ENCODE measurements around the gene KCNE4.

GRCh38 chr2:223084873-223085272 is 32.9 kb downstream of the KCNE4 start:
- TF ChIP-seq ZNF8 (CRISPR knock-in tag; IDR thresholded peaks at IDR 0.05) (no peak), TOX (CRISPR knock-in tag; IDR thresholded peaks at IDR 0.05; ENCODE audit: borderline replicate concordance) (no peak), ARNTL (CRISPR knock-in tag; IDR thresholded peaks at IDR 0.05; ENCODE audit: borderline replicate concordance, low read depth) (no peak), PATZ1 (CRISPR knock-in tag; IDR thresholded peaks at IDR 0.05; ENCODE audit: borderline replicate concordance) (no peak), CSRNP3 (CRISPR knock-in tag; IDR thresholded peaks at IDR 0.05) (no peak), ZC3H10 (CRISPR knock-in tag; IDR thresholded peaks at IDR 0.05) (no peak), GLIS3 (CRISPR knock-in tag; IDR thresholded peaks at IDR 0.05) (no peak), PPARA (CRISPR knock-in tag; IDR thresholded peaks at IDR 0.05; ENCODE audit: borderline replicate concordance) (no peak), ZFP30 (CRISPR knock-in tag; IDR thresholded peaks at IDR 0.05) (no peak), RARB (CRISPR knock-in tag; IDR thresholded peaks at IDR 0.05) (no peak), OSR1 (CRISPR knock-in tag; IDR thresholded peaks at IDR 0.05) (no peak), ZFP3 (CRISPR knock-in tag; IDR thresholded peaks at IDR 0.05) (0 out of 2 replicates have a peak, but pooled peaks have one; percentile 40), CREB5 (CRISPR knock-in tag; IDR thresholded peaks at IDR 0.05; ENCODE audit: low read depth) (no peak), ZNF70 (CRISPR knock-in tag; IDR thresholded peaks at IDR 0.05) (no peak)
